Thyroid gland (tissue), 4 donors: ENCODE measurements around the gene ZDBF2. TPM values are rescaled to one million over a fixed set of nuclear protein-coding genes. Genes with fewer than 3 reads are reported as not detected.

Experiments used
- DNase-seq, 2 donors: peaks; one replicate each; pipeline ENCODE4 v3.0.0-alpha.2; 2019
- H3K27ac ChIP-seq, 3 donors: fragments of 200-600 bp; sonication (generic); 1 replicate in 2 of 3; 2 replicates in 1 of 3; pipeline ENCODE4 v1.5.1; 2016 to 2019; ENCODE audit warnings: mild to moderate bottlenecking in 1 of 3, moderate library complexity in 1 of 3
- H3K27me3 ChIP-seq: fragments of 200-600 bp; sonication (generic); one replicate; pipeline ENCODE4 v1.5.1; 2019
- H3K36me3 ChIP-seq, 2 donors: fragments of 200-600 bp; sonication (generic); one replicate each; pipeline ENCODE4 v1.5.1; 2016 to 2019
- H3K4me1 ChIP-seq, 2 donors: fragments of 200-600 bp; sonication (generic); one replicate each; pipeline ENCODE4 v1.5.1; 2017 to 2019
- H3K4me3 ChIP-seq, 3 donors: fragments of 200-600 bp; sonication (generic); replicated peaks in 1 of 3; 1 replicate in 2 of 3; 2 replicates in 1 of 3; pipeline ENCODE4 v1.5.1; 2016; ENCODE audit warnings: mild to moderate bottlenecking in 1 of 3
- H3K9me3 ChIP-seq: fragments of 200-600 bp; sonication (generic); one replicate; pipeline ENCODE4 v1.5.1; 2017
- CTCF ChIP-seq, 6 experiments: fragments of 200-600 bp in 3 of 6; fragments of 450-650 bp in 3 of 6; sonication (generic) in 3 of 6; IDR thresholded peaks; one replicate each; pipeline ENCODE4 v1.5.1; 2016 to 2019; ENCODE audit warnings: antibody characterized with exemption in 6 of 6, mild to moderate bottlenecking in 2 of 6, inconsistent platforms in 1 of 6, moderate library complexity in 1 of 6
- POLR2A ChIP-seq, 2 donors: fragments of 450-650 bp; IDR thresholded peaks; one replicate each; pipeline ENCODE4 v1.6.1; 2017; ENCODE audit warnings: antibody characterized with exemption in 2 of 2, mild to moderate bottlenecking in 2 of 2, moderate library complexity in 1 of 2
- WGBS, 2 donors: methylation state at CpG; one replicate each; pipeline ENCODE4 v1.1.5; 2017; 5-methylcytosine and 5-hydroxymethylcytosine counted together
- intact Hi-C: fragments of 100-400 bp; cut with DNase I; formaldehyde crosslinking; loops from one replicate; pipeline ENCODE4 v1.15.1; 2023
- total RNA-seq, 4 donors: library from RNA; depleted of rRNA; stranded (reverse); fragments of >200 nt; gene quantifications; one replicate each; pipeline ENCODE4 v1.2.3, GENCODE V29; 2016

ZDBF2 gene
- total RNA-seq, 4 donors from 2014 or later = 11.0 to 20.9 (median 14.6) TPM

- intact Hi-C loops = no loop called here
- Histone ChIP-seq H3K9me3 (no peaks in the 10 kb centered on the region), H3K4me3 (no peak overlapping the region), H3K27me3 (no peaks in the 10 kb centered on the region), H3K27ac (no peak overlapping the region), H3K4me1 (no peaks in the 10 kb centered on the region), H3K36me3 (no peaks in the 10 kb centered on the region)
- TF ChIP-seq POLR2A (IDR thresholded peaks at IDR 0.05) = no peak
- TF ChIP-seq CTCF (IDR thresholded peaks at IDR 0.05) = no peak
- 37 to 47% methylated on average over 2 of the region's 2 CpGs for WGBS, 2 donors
- DNase-seq = no peak
These were observed 29.2 kb upstream of the ZDBF2 start for GRCh38 chr2:206245265-206245672.

- intact Hi-C loops = no loop called here
- no peaks in the 10 kb centered on the region for H3K4me1 ChIP-seq
- DNase-seq = no peak
- no peak for TF ChIP-seq CTCF (IDR thresholded peaks at IDR 0.05)
- TF ChIP-seq POLR2A (IDR thresholded peaks at IDR 0.05) = no peak
- H3K4me3 ChIP-seq = no peak overlapping the region
- no peaks in the 10 kb centered on the region for H3K9me3 ChIP-seq
- WGBS, 2 donors = 48 to 52% methylated on average over 45 of the region's 45 CpGs
- H3K36me3 ChIP-seq = no peaks in the 10 kb centered on the region
- H3K27me3 ChIP-seq = no peaks in the 10 kb centered on the region
- no peak overlapping the region for H3K27ac ChIP-seq
These were observed 24.2 kb upstream of the ZDBF2 start for GRCh38 chr2:206250041-206250897.

GRCh38 chr2:206253125-206253776, 21.2 kb upstream of the ZDBF2 start:
- Histone ChIP-seq H3K4me1 (no peaks in the 10 kb centered on the region), H3K36me3 (no peaks in the 10 kb centered on the region), H3K9me3 (no peaks in the 10 kb centered on the region), H3K27me3 (peaks cover 3% of the 10 kb centered on the region), H3K27ac (no peak overlapping the region), H3K4me3 (no peak overlapping the region)
- TF ChIP-seq POLR2A (IDR thresholded peaks at IDR 0.05) (no peak), CTCF (IDR thresholded peaks at IDR 0.05) (no peak)
- intact Hi-C loops = no loop called here
- WGBS, 2 donors = 58 to 60% methylated on average over 20 of the region's 20 CpGs
- no peak for DNase-seq

- Histone ChIP-seq H3K27ac (no peak overlapping the region), H3K27me3 (peaks cover 3% of the 10 kb centered on the region), H3K4me3 (no peak overlapping the region), H3K4me1 (no peaks in the 10 kb centered on the region), H3K9me3 (no peaks in the 10 kb centered on the region), H3K36me3 (no peaks in the 10 kb centered on the region)
- intact Hi-C loops = no loop called here
- 56 to 58% methylated on average over 5 of the region's 5 CpGs for WGBS, 2 donors
- TF ChIP-seq POLR2A (IDR thresholded peaks at IDR 0.05) (no peak), CTCF (IDR thresholded peaks at IDR 0.05) (no peak)
- DNase-seq = no peak
These were observed 20.7 kb upstream of the ZDBF2 start for GRCh38 chr2:206253777-206254166.

- intact Hi-C loops = no loop called here
- no peaks in the 10 kb centered on the region for H3K4me1 ChIP-seq
- TF ChIP-seq POLR2A (IDR thresholded peaks at IDR 0.05) (no peak), CTCF (IDR thresholded peaks at IDR 0.05) (no peak)
- peaks cover 3% of the 10 kb centered on the region for H3K27me3 ChIP-seq
- H3K9me3 ChIP-seq = no peaks in the 10 kb centered on the region
- 20 to 21% methylated on average over 2 of the region's 2 CpGs for WGBS, 2 donors
- H3K4me3 ChIP-seq = no peak overlapping the region
- H3K27ac ChIP-seq = no peak overlapping the region
- H3K36me3 ChIP-seq = no peaks in the 10 kb centered on the region
- DNase-seq = no peak
These were observed 19.5 kb upstream of the ZDBF2 start for GRCh38 chr2:206255003-206255402.
